ENCODE data around the gene PSMG3. TPM values are rescaled to one million over a fixed set of nuclear protein-coding genes. Genes with fewer than 3 reads are reported as not detected.

Gene PSMG3
- total RNA-seq, 1 donor from 2014 or later: 34.1 TPM

DNA sequence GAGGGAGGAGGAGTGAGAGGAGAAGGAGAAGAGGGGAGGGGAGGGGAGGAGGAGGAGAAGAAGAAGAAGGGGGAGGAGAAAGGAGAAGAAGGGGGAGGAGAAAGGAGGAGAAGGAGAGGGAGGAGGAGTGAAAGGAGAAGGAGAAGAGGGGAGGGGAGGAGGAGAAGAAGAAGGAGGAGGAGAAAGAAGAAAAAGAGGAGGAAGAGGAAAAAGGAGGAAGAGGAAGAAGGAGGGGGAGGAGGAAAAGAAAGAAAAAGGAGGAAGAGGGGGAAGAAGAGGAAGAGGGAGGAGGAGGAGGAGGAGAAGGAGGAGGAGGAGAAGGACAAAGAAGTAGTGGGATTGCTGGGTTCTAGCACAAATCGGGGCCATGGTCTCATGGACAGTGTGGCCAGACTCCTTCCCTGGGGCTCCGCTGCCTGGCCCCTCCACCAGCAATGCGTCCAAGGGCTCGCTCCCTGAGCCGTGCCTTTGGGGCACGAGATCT is 43.5 kb downstream of the PSMG3 start:
- Histone ChIP-seq H3K27me3 (no peaks in the 10 kb centered on the region), H3K36me3 (no peaks in the 10 kb centered on the region), H3K4me1 (peaks cover 0 to 8% of the 10 kb centered on the region in 2 donors), H3K4me3 (no peak overlapping the region), H3K9me3 (no peaks in the 10 kb centered on the region), H3K27ac (no peak overlapping the region)
- no peak for DNase-seq (ENCODE audit: low spot score in 2 of 2)
- intact Hi-C loops (cut with DNase I): no loop called here
- TF ChIP-seq, protein P1, sequence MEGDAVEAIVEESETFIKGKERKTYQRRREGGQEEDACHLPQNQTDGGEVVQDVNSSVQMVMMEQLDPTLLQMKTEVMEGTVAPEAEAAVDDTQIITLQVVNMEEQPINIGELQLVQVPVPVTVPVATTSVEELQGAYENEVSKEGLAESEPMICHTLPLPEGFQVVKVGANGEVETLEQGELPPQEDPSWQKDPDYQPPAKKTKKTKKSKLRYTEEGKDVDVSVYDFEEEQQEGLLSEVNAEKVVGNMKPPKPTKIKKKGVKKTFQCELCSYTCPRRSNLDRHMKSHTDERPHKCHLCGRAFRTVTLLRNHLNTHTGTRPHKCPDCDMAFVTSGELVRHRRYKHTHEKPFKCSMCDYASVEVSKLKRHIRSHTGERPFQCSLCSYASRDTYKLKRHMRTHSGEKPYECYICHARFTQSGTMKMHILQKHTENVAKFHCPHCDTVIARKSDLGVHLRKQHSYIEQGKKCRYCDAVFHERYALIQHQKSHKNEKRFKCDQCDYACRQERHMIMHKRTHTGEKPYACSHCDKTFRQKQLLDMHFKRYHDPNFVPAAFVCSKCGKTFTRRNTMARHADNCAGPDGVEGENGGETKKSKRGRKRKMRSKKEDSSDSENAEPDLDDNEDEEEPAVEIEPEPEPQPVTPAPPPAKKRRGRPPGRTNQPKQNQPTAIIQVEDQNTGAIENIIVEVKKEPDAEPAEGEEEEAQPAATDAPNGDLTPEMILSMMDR (IDR thresholded peaks at IDR 0.05): no peak

GRCh38 chr7:1525409-1525808 is 44.4 kb downstream of the PSMG3 start:
- no peak for DNase-seq (ENCODE audit: low spot score in 2 of 2)
- peaks cover 0 to 8% of the 10 kb centered on the region in 2 donors for H3K4me1 ChIP-seq
- no peaks in the 10 kb centered on the region for H3K36me3 ChIP-seq
- no peaks in the 10 kb centered on the region for H3K27me3 ChIP-seq
- TF ChIP-seq, protein P1 (IDR thresholded peaks at IDR 0.05): no peak
- H3K9me3 ChIP-seq: no peaks in the 10 kb centered on the region
- intact Hi-C loops (cut with DNase I): no loop called here
- H3K27ac ChIP-seq: no peak overlapping the region
- H3K4me3 ChIP-seq: no peak overlapping the region

DNA sequence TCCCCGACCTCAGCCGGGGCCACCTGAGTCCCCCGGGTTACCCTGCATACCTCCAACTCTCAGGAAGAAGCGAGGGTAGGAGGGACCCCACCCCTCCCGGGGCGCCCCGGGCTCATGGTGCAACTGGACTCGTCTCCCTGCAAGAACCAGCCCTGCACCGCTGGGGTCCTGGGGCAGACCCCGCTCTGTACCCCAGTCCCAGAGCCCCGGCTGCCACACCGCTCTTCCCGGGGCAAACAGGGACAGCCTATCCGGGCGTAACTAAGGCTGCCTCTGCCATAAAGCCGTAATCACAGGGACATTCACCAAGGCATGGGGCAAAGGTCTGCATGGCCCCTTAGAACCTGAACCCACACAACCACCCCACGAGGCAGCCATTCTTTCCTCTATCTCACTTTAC is 46.0 kb downstream of the PSMG3 start:
- H3K4me3 ChIP-seq: no peak overlapping the region
- no peaks in the 10 kb centered on the region for H3K36me3 ChIP-seq
- no peak overlapping the region for H3K27ac ChIP-seq
- no peaks in the 10 kb centered on the region for H3K9me3 ChIP-seq
- H3K4me1 ChIP-seq: peaks cover 0 to 3% of the 10 kb centered on the region in 2 donors
- TF ChIP-seq, protein P1 (IDR thresholded peaks at IDR 0.05): no peak
- intact Hi-C loops (cut with DNase I): no loop called here
- no peaks in the 10 kb centered on the region for H3K27me3 ChIP-seq
- DNase-seq (ENCODE audit: low spot score in 2 of 2): no peak

GRCh38 chr7:1523208-1523607 is 46.6 kb downstream of the PSMG3 start:
- intact Hi-C loops (cut with DNase I): no loop called here
- Histone ChIP-seq H3K4me1 (peaks cover 0 to 3% of the 10 kb centered on the region in 2 donors), H3K36me3 (no peaks in the 10 kb centered on the region), H3K9me3 (no peaks in the 10 kb centered on the region), H3K27me3 (no peaks in the 10 kb centered on the region), H3K27ac (no peak overlapping the region), H3K4me3 (no peak overlapping the region)
- DNase-seq (ENCODE audit: low spot score in 2 of 2): no peak
- TF ChIP-seq, protein P1 (IDR thresholded peaks at IDR 0.05): no peak

DNA sequence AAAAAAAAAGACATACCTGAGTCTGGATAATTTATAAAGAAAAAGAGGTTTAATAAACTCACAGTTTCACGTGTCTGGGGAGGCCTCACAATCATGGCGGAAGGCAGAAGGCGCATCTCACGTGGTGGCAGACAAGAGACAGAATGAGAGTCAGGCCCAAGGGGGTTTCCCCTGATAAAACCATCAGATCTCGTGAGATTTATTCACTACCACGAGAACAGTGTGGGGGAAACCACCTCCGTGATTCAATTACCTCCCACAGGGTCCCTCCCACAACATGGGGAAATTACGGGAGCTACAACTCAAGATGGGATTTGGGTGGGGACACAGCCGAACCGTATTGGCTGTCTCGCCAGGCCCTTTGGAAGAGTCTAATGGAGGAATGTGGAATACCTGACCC is 48.4 kb downstream of the PSMG3 start:
- no peak for DNase-seq (ENCODE audit: low spot score in 2 of 2)
- Histone ChIP-seq H3K9me3 (no peaks in the 10 kb centered on the region), H3K27ac (no peak overlapping the region), H3K4me3 (no peak overlapping the region), H3K4me1 (peaks cover 0 to 1% of the 10 kb centered on the region in 2 donors), H3K27me3 (no peaks in the 10 kb centered on the region), H3K36me3 (no peaks in the 10 kb centered on the region)
- TF ChIP-seq, protein P1 (IDR thresholded peaks at IDR 0.05): no peak
- intact Hi-C loops (cut with DNase I): no loop called here
